EL (cell line): Measurements from ENCODE around the gene PLXDC1.
A peak's percentile ranks its signal among the peaks of the same experiment; 100 is the strongest.
"Not testable (repeated sequence)": the region's sequence is repeated elsewhere in the genome, so short reads cannot be mapped to it uniquely, and the experiment has no call there.

Experiments
- DNase-seq: peaks from one replicate; pipeline ENCODE4 v3.0.0-alpha.2; 2016

The PLXDC1 gene

GRCh38 chr17:39122991-39123390 is 28.4 kb downstream of the PLXDC1 start:
- no peak for DNase-seq

- DNase-seq, result not testable (repeated sequence)
Measured at GRCh38 chr17:39121919-39122318, 29.5 kb downstream of the PLXDC1 start.

GRCh38 chr17:39118674-39119419 is 32.6 kb downstream of the PLXDC1 start:
- DNase-seq, result no peak

GRCh38 chr17:39116224-39116623 is 35.2 kb downstream of the PLXDC1 start:
- no peak for DNase-seq

- peak; percentile 65 for DNase-seq
Measured at GRCh38 chr17:39115135-39115534, 36.3 kb downstream of the PLXDC1 start.

GRCh38 chr17:39114723-39115122 is 36.7 kb downstream of the PLXDC1 start:
- peak; percentile 64 for DNase-seq

- DNase-seq, result no peak
Measured at GRCh38 chr17:39113871-39114270, 37.6 kb downstream of the PLXDC1 start.

GRCh38 chr17:39110435-39111136 is 40.9 kb downstream of the PLXDC1 start:
- DNase-seq, result no peak

GRCh38 chr17:39108461-39109375 is 42.7 kb downstream of the PLXDC1 start:
- DNase-seq, result no peak

GRCh38 chr17:39107973-39108372 is 43.5 kb downstream of the PLXDC1 start:
- DNase-seq, result no peak

- DNase-seq, result no peak
Measured at GRCh38 chr17:39107155-39107554, 44.3 kb downstream of the PLXDC1 start.

GRCh38 chr17:39105705-39106104 is 45.7 kb downstream of the PLXDC1 start:
- DNase-seq, result no peak

GRCh38 chr17:39104657-39105056 is 46.8 kb downstream of the PLXDC1 start:
- no peak for DNase-seq

GRCh38 chr17:39104046-39104445 is 47.4 kb downstream of the PLXDC1 start:
- peak; percentile 51 for DNase-seq

- DNase-seq, result no peak
Measured at GRCh38 chr17:39101091-39101490, 50.3 kb downstream of the PLXDC1 start.

- no peak for DNase-seq
Measured at GRCh38 chr17:39100530-39100929, 50.9 kb downstream of the PLXDC1 start.

- DNase-seq, result no peak
Measured at GRCh38 chr17:39099663-39100286, 51.7 kb downstream of the PLXDC1 start.

GRCh38 chr17:39098588-39098987 is 52.8 kb downstream of the PLXDC1 start:
- DNase-seq, result no peak

GRCh38 chr17:39097537-39097936 is 53.9 kb downstream of the PLXDC1 start:
- no peak for DNase-seq

GRCh38 chr17:39097150-39097519 is 54.3 kb downstream of the PLXDC1 start:
- DNase-seq, result no peak

GRCh38 chr17:39096508-39097149 is 54.8 kb downstream of the PLXDC1 start:
- no peak for DNase-seq

- DNase-seq, result no peak
Measured at GRCh38 chr17:39095309-39095686, 56.1 kb downstream of the PLXDC1 start.
